Measurements from ENCODE around the gene MYOZ2.

MYOZ2 gene

GRCh38 chr4:119211867-119212233 lies 76.2 kb downstream of the MYOZ2 start:
- no peak for DNase-seq (ENCODE audit: low read depth)
- TF ChIP-seq MAX (IDR thresholded peaks at IDR 0.05; ENCODE audit: low read depth, low read length) (no peak), MYC (IDR thresholded peaks at IDR 0.05; ENCODE audit: low read depth, low read length) (no peak), POLR2A (IDR thresholded peaks at IDR 0.05; ENCODE audit: extremely low read depth, insufficient read length) (no peak)
- TF ChIP-seq, protein P1, sequence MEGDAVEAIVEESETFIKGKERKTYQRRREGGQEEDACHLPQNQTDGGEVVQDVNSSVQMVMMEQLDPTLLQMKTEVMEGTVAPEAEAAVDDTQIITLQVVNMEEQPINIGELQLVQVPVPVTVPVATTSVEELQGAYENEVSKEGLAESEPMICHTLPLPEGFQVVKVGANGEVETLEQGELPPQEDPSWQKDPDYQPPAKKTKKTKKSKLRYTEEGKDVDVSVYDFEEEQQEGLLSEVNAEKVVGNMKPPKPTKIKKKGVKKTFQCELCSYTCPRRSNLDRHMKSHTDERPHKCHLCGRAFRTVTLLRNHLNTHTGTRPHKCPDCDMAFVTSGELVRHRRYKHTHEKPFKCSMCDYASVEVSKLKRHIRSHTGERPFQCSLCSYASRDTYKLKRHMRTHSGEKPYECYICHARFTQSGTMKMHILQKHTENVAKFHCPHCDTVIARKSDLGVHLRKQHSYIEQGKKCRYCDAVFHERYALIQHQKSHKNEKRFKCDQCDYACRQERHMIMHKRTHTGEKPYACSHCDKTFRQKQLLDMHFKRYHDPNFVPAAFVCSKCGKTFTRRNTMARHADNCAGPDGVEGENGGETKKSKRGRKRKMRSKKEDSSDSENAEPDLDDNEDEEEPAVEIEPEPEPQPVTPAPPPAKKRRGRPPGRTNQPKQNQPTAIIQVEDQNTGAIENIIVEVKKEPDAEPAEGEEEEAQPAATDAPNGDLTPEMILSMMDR (IDR thresholded peaks at IDR 0.05; ENCODE audit: low read depth, low read length), result no peak

GRCh38 chr4:119212234-119212963 lies 76.8 kb downstream of the MYOZ2 start, which contains the start of gene USP53:
USP53 (plus strand) TSS chr4:119212713; CDS start chr4:119239760, 27,047 bp downstream.
- TF ChIP-seq MAX (IDR thresholded peaks at IDR 0.05; ENCODE audit: low read depth, low read length) (peak; percentile 18; the same call in 1 of the 2 replicates), POLR2A (IDR thresholded peaks at IDR 0.05; ENCODE audit: extremely low read depth, insufficient read length) (peak; percentile 77), MYC (IDR thresholded peaks at IDR 0.05; ENCODE audit: low read depth, low read length) (no peak; the same call in 1 of the 2 replicates)
- TF ChIP-seq, protein P1 (IDR thresholded peaks at IDR 0.05; ENCODE audit: low read depth, low read length), result no peak
- peak within 1 kb of the TSS; percentile 95 for H3K4me3 ChIP-seq (ENCODE audit: low read depth, low read length)
- DNase-seq (ENCODE audit: low read depth), result peak; percentile 96

More at GRCh38 chr4:119211867-119212233, 76.2 kb downstream of the MYOZ2 start:
- H3K4me3 ChIP-seq (ENCODE audit: low read depth, low read length), result peak overlapping the region; percentile 95

DNA sequence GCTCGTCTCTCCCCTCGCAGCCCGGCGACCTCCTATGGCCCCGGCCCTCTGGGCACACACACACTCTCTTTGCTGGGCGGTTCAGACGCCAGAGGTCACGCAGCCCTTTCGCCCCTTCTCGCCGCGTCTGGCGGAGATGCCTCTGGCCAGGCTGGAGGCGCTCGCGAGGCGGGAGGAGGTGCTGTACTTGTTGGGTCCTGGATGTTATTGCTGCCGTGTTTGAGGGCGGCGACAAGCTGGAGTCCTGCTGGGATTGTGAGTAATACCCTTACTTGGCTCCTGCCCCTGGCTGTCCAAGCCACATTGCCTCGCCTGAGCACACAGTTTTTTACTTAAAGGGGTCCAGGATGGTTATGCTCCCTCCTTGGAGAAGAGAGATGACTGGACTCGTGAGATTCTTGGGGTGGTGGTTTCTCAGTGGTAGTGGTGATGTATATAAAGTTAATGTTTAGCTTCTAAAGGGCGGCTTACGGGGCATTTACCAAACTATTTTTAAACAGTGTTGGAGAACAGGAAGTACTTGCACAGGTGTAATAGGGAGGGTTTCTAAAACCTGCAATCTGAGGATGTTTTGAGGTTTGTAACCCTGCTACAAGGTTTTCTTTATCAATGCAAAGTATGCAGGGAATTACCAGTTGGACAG lies 77.5 kb downstream of the MYOZ2 start:
- TF ChIP-seq, protein P1 (IDR thresholded peaks at IDR 0.05; ENCODE audit: low read depth, low read length), result peak; percentile 24
- peak; percentile 0 for TF ChIP-seq POLR2A (IDR thresholded peaks at IDR 0.05; ENCODE audit: extremely low read depth, insufficient read length)
- no peak for TF ChIP-seq MYC (IDR thresholded peaks at IDR 0.05; ENCODE audit: low read depth, low read length)
- TF ChIP-seq MAX (IDR thresholded peaks at IDR 0.05; ENCODE audit: low read depth, low read length), result no peak
- H3K4me3 ChIP-seq (ENCODE audit: low read depth, low read length), result peak overlapping the region; percentile 95
- DNase-seq (ENCODE audit: low read depth), result peak; percentile 95

DNA sequence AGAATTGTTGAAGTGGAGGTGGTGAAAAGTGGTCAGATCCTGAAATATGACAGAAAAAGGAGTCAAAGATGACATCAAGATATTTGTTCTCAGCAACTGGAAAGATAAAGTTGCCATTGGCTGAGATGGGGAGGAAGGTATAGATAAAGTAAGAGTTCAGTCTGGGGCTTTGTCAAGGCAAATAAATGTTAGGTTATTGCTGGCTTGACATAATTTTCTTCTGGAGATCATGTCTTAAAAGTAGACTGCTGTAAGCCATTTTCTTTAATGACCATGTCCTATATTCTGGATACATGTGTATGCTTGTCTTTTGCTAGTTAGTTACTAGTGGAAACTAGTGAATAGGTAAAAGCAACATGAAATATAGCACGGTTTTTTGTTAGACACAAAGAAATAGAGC lies 82.5 kb downstream of the MYOZ2 start:
- H3K4me3 ChIP-seq (ENCODE audit: low read depth, low read length), result no peak overlapping the region
- no peak for DNase-seq (ENCODE audit: low read depth)
- TF ChIP-seq MAX (IDR thresholded peaks at IDR 0.05; ENCODE audit: low read depth, low read length) (no peak), POLR2A (IDR thresholded peaks at IDR 0.05; ENCODE audit: extremely low read depth, insufficient read length) (no peak), MYC (IDR thresholded peaks at IDR 0.05; ENCODE audit: low read depth, low read length) (no peak)
- TF ChIP-seq, protein P1 (IDR thresholded peaks at IDR 0.05; ENCODE audit: low read depth, low read length), result no peak

GRCh38 chr4:119221412-119221811 lies 85.8 kb downstream of the MYOZ2 start:
- TF ChIP-seq MYC (IDR thresholded peaks at IDR 0.05; ENCODE audit: low read depth, low read length) (no peak), MAX (IDR thresholded peaks at IDR 0.05; ENCODE audit: low read depth, low read length) (no peak), POLR2A (IDR thresholded peaks at IDR 0.05; ENCODE audit: extremely low read depth, insufficient read length) (no peak)
- TF ChIP-seq, protein P1 (IDR thresholded peaks at IDR 0.05; ENCODE audit: low read depth, low read length), result no peak
- no peak overlapping the region for H3K4me3 ChIP-seq (ENCODE audit: low read depth, low read length)
- no peak for DNase-seq (ENCODE audit: low read depth)
